ENCODE results near the gene RCHY1. TPM values are rescaled to one million over a fixed set of nuclear protein-coding genes. Genes with fewer than 3 reads are reported as not detected.
A peak's percentile ranks its signal among the peaks of the same experiment; 100 is the strongest.

RCHY1 gene
- total RNA-seq, 3 donors from 2014 or later (not counting 1 experiment from before 2014, with no cell fraction given): 38.7 to 52.4 (median 45.3) TPM

DNA sequence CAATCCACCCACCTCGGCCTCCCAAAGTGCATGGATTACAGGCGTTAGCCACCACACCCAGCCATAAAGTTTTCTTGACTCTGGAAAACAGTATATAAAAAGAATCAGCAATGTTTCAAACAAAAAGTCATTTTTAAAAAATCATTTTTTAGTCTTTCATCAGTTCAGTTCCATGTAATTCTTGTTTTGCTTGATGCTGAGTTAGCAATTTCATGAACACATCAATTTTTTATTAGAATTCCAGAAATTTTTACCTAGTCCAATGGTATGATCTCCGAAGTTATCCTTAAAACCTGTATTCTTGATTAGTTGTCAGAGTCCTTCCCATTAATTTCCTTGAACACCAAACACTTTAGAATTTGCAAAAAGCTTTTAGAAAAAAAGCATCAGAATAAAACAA lies 56.8 kb downstream of the RCHY1 start:
- no peak for ATAC-seq
- no peaks in the 10 kb centered on the region for H3K9me3 ChIP-seq (ENCODE audit: control insufficient read depth, insufficient read depth, low read length)
- intact Hi-C loops (cut with micrococcal nuclease): no loop called here
- no peak overlapping the region for H3K4me3 Mint-ChIP-seq
- peaks cover 0 to 2% of the 10 kb centered on the region in 2 donors for H3K9me3 Mint-ChIP-seq
- H3K36me3 ChIP-seq (ENCODE audit: control insufficient read depth, insufficient read depth, low read length): no peaks in the 10 kb centered on the region
- TF ChIP-seq, protein P1, sequence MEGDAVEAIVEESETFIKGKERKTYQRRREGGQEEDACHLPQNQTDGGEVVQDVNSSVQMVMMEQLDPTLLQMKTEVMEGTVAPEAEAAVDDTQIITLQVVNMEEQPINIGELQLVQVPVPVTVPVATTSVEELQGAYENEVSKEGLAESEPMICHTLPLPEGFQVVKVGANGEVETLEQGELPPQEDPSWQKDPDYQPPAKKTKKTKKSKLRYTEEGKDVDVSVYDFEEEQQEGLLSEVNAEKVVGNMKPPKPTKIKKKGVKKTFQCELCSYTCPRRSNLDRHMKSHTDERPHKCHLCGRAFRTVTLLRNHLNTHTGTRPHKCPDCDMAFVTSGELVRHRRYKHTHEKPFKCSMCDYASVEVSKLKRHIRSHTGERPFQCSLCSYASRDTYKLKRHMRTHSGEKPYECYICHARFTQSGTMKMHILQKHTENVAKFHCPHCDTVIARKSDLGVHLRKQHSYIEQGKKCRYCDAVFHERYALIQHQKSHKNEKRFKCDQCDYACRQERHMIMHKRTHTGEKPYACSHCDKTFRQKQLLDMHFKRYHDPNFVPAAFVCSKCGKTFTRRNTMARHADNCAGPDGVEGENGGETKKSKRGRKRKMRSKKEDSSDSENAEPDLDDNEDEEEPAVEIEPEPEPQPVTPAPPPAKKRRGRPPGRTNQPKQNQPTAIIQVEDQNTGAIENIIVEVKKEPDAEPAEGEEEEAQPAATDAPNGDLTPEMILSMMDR (IDR thresholded peaks at IDR 0.05): no peak
- H3K36me3 Mint-ChIP-seq: no peaks in the 10 kb centered on the region
- no peak for DNase-seq
- no peaks in the 10 kb centered on the region for H3K27me3 ChIP-seq (ENCODE audit: control insufficient read depth, insufficient read depth, low read length)
- H3K4me1 Mint-ChIP-seq: no peaks in the 10 kb centered on the region
- WGBS (ENCODE audit: insufficient coverage): 81% methylated on average over 3 of the region's 3 CpGs
- H3K4me3 ChIP-seq (ENCODE audit: low read length): no peak overlapping the region
- peaks cover 3 to 7% of the 10 kb centered on the region in 2 donors for H3K27me3 Mint-ChIP-seq (ENCODE audit: low read depth in 2 of 2)
- H3K4me1 ChIP-seq (ENCODE audit: control insufficient read depth, insufficient read depth, low read length): no peaks in the 10 kb centered on the region
- no peak overlapping the region for H3K27ac Mint-ChIP-seq
- H3K27ac ChIP-seq (ENCODE audit: low read length): no peak overlapping the region

- H3K27me3 Mint-ChIP-seq (ENCODE audit: low read depth in 2 of 2): peaks cover 9 to 15% of the 10 kb centered on the region in 2 donors
- Histone ChIP-seq H3K4me1 (ENCODE audit: control insufficient read depth, insufficient read depth, low read length) (no peaks in the 10 kb centered on the region), H3K27ac (ENCODE audit: low read length) (no peak overlapping the region), H3K36me3 (ENCODE audit: control insufficient read depth, insufficient read depth, low read length) (no peaks in the 10 kb centered on the region), H3K9me3 (ENCODE audit: control insufficient read depth, insufficient read depth, low read length) (no peaks in the 10 kb centered on the region), H3K27me3 (ENCODE audit: control insufficient read depth, insufficient read depth, low read length) (no peaks in the 10 kb centered on the region), H3K4me3 (ENCODE audit: low read length) (no peak overlapping the region)
- H3K4me3 Mint-ChIP-seq: no peak overlapping the region
- ATAC-seq: no peak
- H3K27ac Mint-ChIP-seq: no peak overlapping the region
- DNase-seq: no peak
- 88% methylated on average over 1 of the region's 2 CpGs for WGBS (ENCODE audit: insufficient coverage)
- no peaks in the 10 kb centered on the region for H3K4me1 Mint-ChIP-seq
- H3K36me3 Mint-ChIP-seq: no peaks in the 10 kb centered on the region
- H3K9me3 Mint-ChIP-seq: peaks cover 4 to 8% of the 10 kb centered on the region in 2 donors
- intact Hi-C loops (cut with micrococcal nuclease): no loop called here
- TF ChIP-seq, protein P1 (IDR thresholded peaks at IDR 0.05): no peak
Measured at GRCh38 chr4:75434105-75434504, 80.1 kb downstream of the RCHY1 start.

DNA sequence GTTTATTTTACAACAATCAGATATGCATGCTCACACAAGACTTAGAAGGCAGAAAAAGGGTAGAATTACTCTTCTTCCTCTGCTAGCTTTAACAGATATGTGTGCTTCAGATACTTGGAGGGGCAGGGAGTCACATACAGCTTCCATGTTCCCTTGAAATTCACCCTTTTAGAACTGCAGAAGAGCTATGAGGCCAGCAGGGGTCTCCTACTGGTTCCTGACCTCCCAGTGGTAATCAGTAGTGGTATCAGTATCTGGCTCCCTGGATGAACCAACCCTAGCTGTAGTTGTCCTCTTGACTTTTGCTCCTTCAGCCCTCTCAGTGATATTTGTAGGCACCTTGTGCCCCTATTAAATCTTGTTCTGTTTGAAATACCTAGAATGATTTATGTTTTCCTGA lies 81.5 kb downstream of the RCHY1 start:
- H3K4me1 ChIP-seq (ENCODE audit: control insufficient read depth, insufficient read depth, low read length): no peaks in the 10 kb centered on the region
- Mint-ChIP-seq H3K27ac (no peak overlapping the region), H3K4me3 (no peak overlapping the region), H3K4me1 (no peaks in the 10 kb centered on the region), H3K36me3 (no peaks in the 10 kb centered on the region), H3K27me3 (ENCODE audit: low read depth in 2 of 2) (peaks cover 8 to 15% of the 10 kb centered on the region in 2 donors), H3K9me3 (peaks cover 3 to 5% of the 10 kb centered on the region in 2 donors)
- H3K4me3 ChIP-seq (ENCODE audit: low read length): no peak overlapping the region
- H3K9me3 ChIP-seq (ENCODE audit: control insufficient read depth, insufficient read depth, low read length): no peaks in the 10 kb centered on the region
- no peaks in the 10 kb centered on the region for H3K36me3 ChIP-seq (ENCODE audit: control insufficient read depth, insufficient read depth, low read length)
- H3K27ac ChIP-seq (ENCODE audit: low read length): no peak overlapping the region
- ATAC-seq (peak in 1 of 3 donors; percentile 34), DNase-seq (no peak)
- no peaks in the 10 kb centered on the region for H3K27me3 ChIP-seq (ENCODE audit: control insufficient read depth, insufficient read depth, low read length)
- TF ChIP-seq, protein P1 (IDR thresholded peaks at IDR 0.05): no peak
- intact Hi-C loops (cut with micrococcal nuclease): no loop called here

GRCh38 chr4:75429208-75429607 lies 85.0 kb downstream of the RCHY1 start:
- ATAC-seq: no peak
- TF ChIP-seq, protein P1 (IDR thresholded peaks at IDR 0.05): no peak
- no peaks in the 10 kb centered on the region for H3K9me3 ChIP-seq (ENCODE audit: control insufficient read depth, insufficient read depth, low read length)
- H3K36me3 ChIP-seq (ENCODE audit: control insufficient read depth, insufficient read depth, low read length): no peaks in the 10 kb centered on the region
- H3K9me3 Mint-ChIP-seq: peaks cover 0 to 2% of the 10 kb centered on the region in 2 donors
- peaks cover 5% of the 10 kb centered on the region in 2 donors for H3K27me3 Mint-ChIP-seq (ENCODE audit: low read depth in 2 of 2)
- H3K27me3 ChIP-seq (ENCODE audit: control insufficient read depth, insufficient read depth, low read length): no peaks in the 10 kb centered on the region
- H3K36me3 Mint-ChIP-seq: no peaks in the 10 kb centered on the region
- no peak overlapping the region for H3K4me3 ChIP-seq (ENCODE audit: low read length)
- H3K4me1 Mint-ChIP-seq: no peaks in the 10 kb centered on the region
- no peak for DNase-seq
- H3K27ac Mint-ChIP-seq: no peak overlapping the region
- 60% methylated on average over 1 of the region's 1 CpG for WGBS (ENCODE audit: insufficient coverage)
- no peak overlapping the region for H3K4me3 Mint-ChIP-seq
- no peak overlapping the region for H3K27ac ChIP-seq (ENCODE audit: low read length)
- intact Hi-C loops (cut with micrococcal nuclease): no loop called here
- no peaks in the 10 kb centered on the region for H3K4me1 ChIP-seq (ENCODE audit: control insufficient read depth, insufficient read depth, low read length)

Data from natural killer cell (primary cell).